Neutrophil (primary cell): ENCODE data around the gene NUP93.

Source experiments
- H3K27ac ChIP-seq: fragments of 200-600 bp; sonication (generic); 2 replicates; pipeline ENCODE4 v1.5.1; 2016; ENCODE audit warnings: mild to moderate bottlenecking, moderate library complexity
- H3K27me3 ChIP-seq: fragments of 200-600 bp; sonication (generic); 2 replicates; pipeline ENCODE4 v1.6.0; 2016; ENCODE audit warnings: mild to moderate bottlenecking
- H3K36me3 ChIP-seq: fragments of 200-600 bp; sonication (generic); 2 replicates; pipeline ENCODE4 v1.5.1; 2017
- H3K4me1 ChIP-seq, 2 experiments: fragments of 200-600 bp in 1 of 2; sonication (generic) in 1 of 2; 1 replicate in 1 of 2; 2 replicates in 1 of 2; pipeline versions ENCODE4 v1.5.1 to v1.6.1; 2013 to 2016; ENCODE audit warnings: low read depth in 1 of 2, low read length in 1 of 2, mild to moderate bottlenecking in 1 of 2, moderate library complexity in 1 of 2; ENCODE audit not compliant: control insufficient read depth in 1 of 2, insufficient read depth in 1 of 2
- H3K4me3 ChIP-seq, 2 experiments: fragments of 200-600 bp in 1 of 2; sonication (generic) in 1 of 2; 1 replicate in 1 of 2; 2 replicates in 1 of 2; pipeline ENCODE4 v1.5.1; 2013 to 2016; ENCODE audit warnings: low read depth in 1 of 2, low read length in 1 of 2, mild to moderate bottlenecking in 1 of 2, moderate library complexity in 1 of 2
- H3K9me3 ChIP-seq: fragments of 200-600 bp; sonication (generic); 2 replicates; pipeline ENCODE4 v1.5.1; 2016
- TF ChIP-seq, protein P1 (sequence below): fragments of 200-600 bp; sonication (generic); IDR thresholded peaks from 2 replicates; pipeline ENCODE4 v1.5.1; 2016; ENCODE audit warnings: antibody characterized with exemption

NUP93 gene

DNA sequence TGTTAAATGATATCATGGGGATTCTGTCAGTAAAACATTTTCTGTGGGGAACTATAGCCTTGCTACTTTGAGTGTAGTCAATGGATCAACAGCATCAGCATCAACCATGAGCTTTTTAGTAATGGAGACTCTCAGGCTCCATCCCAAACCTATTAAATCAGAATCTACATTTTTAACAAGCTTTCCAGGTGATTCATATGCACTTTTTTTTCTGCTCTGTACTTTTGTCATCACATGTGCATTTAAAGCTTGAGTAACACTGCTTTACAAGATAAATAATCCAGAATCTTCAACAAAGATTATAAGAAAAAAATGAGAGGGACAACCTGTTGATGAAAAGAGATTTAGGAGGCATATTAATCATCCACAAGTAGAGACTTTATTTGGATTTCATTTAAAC is 23.5 kb downstream of the NUP93 start:
- Histone ChIP-seq H3K27ac (no peak overlapping the region), H3K4me3 (no peak overlapping the region), H3K9me3 (no peaks in the 10 kb centered on the region), H3K4me1 (peaks cover 7 to 11% of the 10 kb centered on the region in 2 experiments), H3K36me3 (peaks cover 10% of the 10 kb centered on the region), H3K27me3 (no peaks in the 10 kb centered on the region)
- TF ChIP-seq, protein P1, sequence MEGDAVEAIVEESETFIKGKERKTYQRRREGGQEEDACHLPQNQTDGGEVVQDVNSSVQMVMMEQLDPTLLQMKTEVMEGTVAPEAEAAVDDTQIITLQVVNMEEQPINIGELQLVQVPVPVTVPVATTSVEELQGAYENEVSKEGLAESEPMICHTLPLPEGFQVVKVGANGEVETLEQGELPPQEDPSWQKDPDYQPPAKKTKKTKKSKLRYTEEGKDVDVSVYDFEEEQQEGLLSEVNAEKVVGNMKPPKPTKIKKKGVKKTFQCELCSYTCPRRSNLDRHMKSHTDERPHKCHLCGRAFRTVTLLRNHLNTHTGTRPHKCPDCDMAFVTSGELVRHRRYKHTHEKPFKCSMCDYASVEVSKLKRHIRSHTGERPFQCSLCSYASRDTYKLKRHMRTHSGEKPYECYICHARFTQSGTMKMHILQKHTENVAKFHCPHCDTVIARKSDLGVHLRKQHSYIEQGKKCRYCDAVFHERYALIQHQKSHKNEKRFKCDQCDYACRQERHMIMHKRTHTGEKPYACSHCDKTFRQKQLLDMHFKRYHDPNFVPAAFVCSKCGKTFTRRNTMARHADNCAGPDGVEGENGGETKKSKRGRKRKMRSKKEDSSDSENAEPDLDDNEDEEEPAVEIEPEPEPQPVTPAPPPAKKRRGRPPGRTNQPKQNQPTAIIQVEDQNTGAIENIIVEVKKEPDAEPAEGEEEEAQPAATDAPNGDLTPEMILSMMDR: no peak

DNA sequence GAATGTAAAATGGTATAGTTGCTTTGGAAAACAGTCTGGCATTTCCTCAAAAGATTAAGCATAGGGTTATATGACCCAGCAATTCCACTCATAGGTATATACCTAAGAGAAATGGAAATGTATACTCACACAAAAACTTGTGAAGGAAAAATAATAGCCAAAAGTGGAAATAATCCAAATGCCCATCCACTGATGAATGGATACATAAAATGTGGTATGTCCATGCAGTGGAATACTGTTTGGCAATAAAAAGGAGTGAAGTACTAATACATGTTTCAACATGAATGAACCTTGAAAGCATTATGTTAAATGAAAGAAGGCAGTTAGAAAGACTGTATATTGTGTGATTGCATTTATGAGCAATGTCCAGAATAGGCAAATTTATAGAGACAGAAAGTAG is 25.1 kb downstream of the NUP93 start:
- Histone ChIP-seq H3K27me3 (no peaks in the 10 kb centered on the region), H3K9me3 (no peaks in the 10 kb centered on the region), H3K4me1 (peaks cover 4 to 7% of the 10 kb centered on the region in 2 experiments), H3K4me3 (no peak overlapping the region), H3K36me3 (peaks cover 18% of the 10 kb centered on the region), H3K27ac (no peak overlapping the region)
- TF ChIP-seq, protein P1: no peak

DNA sequence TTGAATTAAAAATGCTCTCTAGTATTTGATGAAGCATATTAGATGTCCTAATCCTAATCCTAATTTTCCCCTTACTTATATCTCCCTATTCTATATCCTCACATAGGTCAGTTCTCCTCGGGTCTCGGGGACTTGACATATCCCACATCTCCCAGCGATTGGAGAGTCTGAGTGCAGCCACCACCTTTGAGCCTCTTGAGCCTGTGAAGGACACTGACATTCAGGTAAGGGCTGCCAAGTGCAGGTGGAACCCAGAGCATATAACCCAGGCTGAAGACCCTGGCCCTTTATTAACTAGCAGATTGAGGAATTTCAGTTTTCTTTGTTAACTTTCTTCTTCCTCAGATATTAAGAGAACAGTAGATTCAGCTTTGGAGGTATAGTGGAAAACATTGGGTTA is 28.5 kb downstream of the NUP93 start:
- H3K27ac ChIP-seq: no peak overlapping the region
- H3K4me1 ChIP-seq: no peaks in the 10 kb centered on the region
- H3K36me3 ChIP-seq: peaks cover 30% of the 10 kb centered on the region
- H3K9me3 ChIP-seq: no peaks in the 10 kb centered on the region
- H3K27me3 ChIP-seq: no peaks in the 10 kb centered on the region
- TF ChIP-seq, protein P1: no peak
- no peak overlapping the region for H3K4me3 ChIP-seq

DNA sequence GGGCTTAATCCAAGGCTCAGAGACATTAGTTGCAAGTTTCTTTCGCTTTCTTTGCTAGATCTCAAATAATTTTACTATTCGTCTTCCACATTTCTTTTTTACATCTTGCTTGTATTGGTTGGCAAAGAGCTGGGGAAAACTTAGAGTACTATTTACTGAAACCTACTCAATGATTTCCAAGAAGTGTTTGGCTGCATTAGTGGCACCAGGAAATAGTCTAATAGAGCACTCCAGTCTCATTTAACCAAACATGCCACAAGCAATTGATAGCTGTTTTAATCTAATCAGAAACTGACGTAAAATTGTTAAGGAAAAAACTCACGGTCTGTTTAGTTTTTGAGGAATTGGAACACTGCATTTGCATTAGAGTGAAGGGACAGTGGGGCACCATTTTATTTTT is 29.0 kb downstream of the NUP93 start:
- peaks cover 31% of the 10 kb centered on the region for H3K36me3 ChIP-seq
- TF ChIP-seq, protein P1: no peak

DNA sequence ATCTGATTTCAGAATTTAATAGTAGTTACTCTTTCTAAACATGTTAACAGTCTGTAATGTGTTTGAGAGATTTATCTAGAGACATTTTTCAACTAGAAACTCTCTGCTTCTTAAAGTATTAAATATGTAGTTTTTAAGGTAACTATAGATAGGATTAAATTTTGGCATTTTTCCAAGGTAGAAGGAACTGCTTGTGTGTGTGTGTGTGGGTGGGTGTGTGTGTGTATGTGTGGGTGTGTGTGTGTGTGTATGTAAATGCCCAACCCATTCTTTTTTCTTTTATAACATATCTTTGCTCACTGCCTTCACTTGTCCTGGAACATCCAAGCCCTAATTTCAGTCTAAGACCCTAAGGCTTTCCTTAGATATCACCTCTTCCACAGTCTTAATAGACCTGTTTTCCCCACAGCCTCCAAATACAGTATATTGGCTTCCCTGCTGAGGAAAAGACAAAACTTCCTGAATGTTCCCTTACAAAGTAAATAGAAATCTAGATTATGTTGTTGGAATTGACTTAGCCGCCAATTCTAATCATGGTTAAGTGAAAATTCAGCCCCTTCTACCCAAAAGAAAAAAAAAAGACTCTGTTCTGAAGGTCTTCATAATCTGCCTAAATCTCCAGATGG is 33.5 kb downstream of the NUP93 start:
- H3K27me3 ChIP-seq: no peaks in the 10 kb centered on the region
- no peak overlapping the region for H3K4me3 ChIP-seq
- no peaks in the 10 kb centered on the region for H3K4me1 ChIP-seq
- H3K9me3 ChIP-seq: no peaks in the 10 kb centered on the region
- TF ChIP-seq, protein P1: no peak
- H3K36me3 ChIP-seq: peaks cover 49% of the 10 kb centered on the region
- H3K27ac ChIP-seq: no peak overlapping the region

More for the DNA sequence above, 29.0 kb downstream of the NUP93 start:
- H3K27me3 ChIP-seq: no peaks in the 10 kb centered on the region
- H3K4me3 ChIP-seq: no peak overlapping the region
- H3K9me3 ChIP-seq: no peaks in the 10 kb centered on the region
- no peak overlapping the region for H3K27ac ChIP-seq
- H3K4me1 ChIP-seq: no peaks in the 10 kb centered on the region
